GM23338 (cell line): ENCODE results near the gene GUCA1A. TPM values are rescaled to one million over a fixed set of nuclear protein-coding genes. Genes with fewer than 3 reads are reported as not detected.

ENCODE experiments used
- ATAC-seq: fragments of 200-7000 bp; cut with Tn5 transposase; 3 replicates; pipeline ENCODE4 v1.9.1; 2020
- DNase-seq: peaks from one replicate; pipeline ENCODE4 v3.0.0-alpha.2; 2015; ENCODE audit warnings: low spot score
- H2AFZ ChIP-seq: fragments of 200-600 bp; sonication (generic); 2 replicates; pipeline ENCODE4 v1.8.0; 2016; ENCODE audit warnings: antibody characterized with exemption, mild to moderate bottlenecking, moderate library complexity
- H3F3A ChIP-seq: fragments of 200-600 bp; sonication (generic); replicated peaks from 2 replicates; pipeline ENCODE4 v1.8.0; 2017; ENCODE audit warnings: antibody characterized with exemption, mixed run types, low read depth
- H3K27ac ChIP-seq: fragments of 200-600 bp; sonication (generic); 2 replicates; pipeline ENCODE4 v1.6.1; 2016; ENCODE audit warnings: low read depth
- H3K27me3 ChIP-seq: fragments of 200-600 bp; sonication (generic); 2 replicates; pipeline ENCODE4 v1.8.0; 2016; ENCODE audit warnings: mild to moderate bottlenecking, mixed run types, moderate library complexity; ENCODE audit not compliant: insufficient read depth
- H3K36me3 ChIP-seq: fragments of 200-600 bp; sonication (generic); 2 replicates; pipeline ENCODE4 v1.8.0; 2016; ENCODE audit warnings: mild to moderate bottlenecking; ENCODE audit not compliant: insufficient read depth
- H3K4me1 ChIP-seq: fragments of 200-600 bp; sonication (generic); 2 replicates; pipeline ENCODE4 v1.8.0; 2016; ENCODE audit warnings: mild to moderate bottlenecking, moderate library complexity; ENCODE audit not compliant: insufficient read depth
- H3K4me2 ChIP-seq: fragments of 200-600 bp; sonication (generic); 2 replicates; pipeline ENCODE4 v1.7.1; 2017; ENCODE audit warnings: mixed run types
- H3K4me3 ChIP-seq: fragments of 200-600 bp; sonication (generic); 2 replicates; pipeline ENCODE4 v1.6.1; 2016; ENCODE audit warnings: mixed run types
- H3K79me2 ChIP-seq: fragments of 200-600 bp; sonication (generic); replicated peaks from 2 replicates; pipeline ENCODE4 v1.8.0; 2017; ENCODE audit warnings: mild to moderate bottlenecking; ENCODE audit not compliant: insufficient read depth
- H3K9me2 ChIP-seq: fragments of 200-600 bp; sonication (generic); 2 replicates; pipeline ENCODE4 v1.8.0; 2017; ENCODE audit not compliant: insufficient read depth
- H4K20me1 ChIP-seq: fragments of 200-600 bp; sonication (generic); replicated peaks from 2 replicates; pipeline ENCODE4 v1.8.0; 2017; ENCODE audit warnings: mild to moderate bottlenecking; ENCODE audit not compliant: insufficient read depth
- H3K27ac Mint-ChIP-seq: 2 replicates; pipeline ENCODE4 v1.8.0; 2020; ENCODE audit warnings: inconsistent platforms, mild to moderate bottlenecking, moderate library complexity, mixed read lengths
- H3K27me3 Mint-ChIP-seq: 3 replicates; pipeline ENCODE4 v1.8.0; 2022; ENCODE audit warnings: low read depth, mild to moderate bottlenecking, moderate library complexity, mixed read lengths, inconsistent platforms; ENCODE audit not compliant: insufficient read depth, poor library complexity
- H3K36me3 Mint-ChIP-seq: 3 replicates; pipeline ENCODE4 v1.8.0; 2021; ENCODE audit warnings: low read depth, mild to moderate bottlenecking, inconsistent platforms, moderate library complexity, mixed read lengths
- H3K4me1 Mint-ChIP-seq: 3 replicates; pipeline ENCODE4 v1.8.0; 2020; ENCODE audit warnings: mild to moderate bottlenecking, inconsistent platforms, mixed read lengths
- H3K4me3 Mint-ChIP-seq: 3 replicates; pipeline ENCODE4 v1.8.0; 2021; ENCODE audit warnings: moderate library complexity, mild to moderate bottlenecking, inconsistent platforms, mixed read lengths
- H3K9me3 Mint-ChIP-seq: 3 replicates; pipeline ENCODE4 v1.8.0; 2020; ENCODE audit warnings: moderate library complexity, mild to moderate bottlenecking, inconsistent platforms, mixed read lengths
- CREB1 ChIP-seq: fragments of 250-450 bp; sonication (Bioruptor Pico); IDR thresholded peaks from 2 replicates; pipeline ENCODE4 v1.5.0; 2020; ENCODE audit warnings: low read depth, mild to moderate bottlenecking, moderate library complexity
- ETS1 ChIP-seq: IDR thresholded peaks from 2 replicates; pipeline ENCODE4 v1.6.1; 2016; ENCODE audit warnings: antibody characterized with exemption
- EZH2phosphoT487 ChIP-seq: fragments of 200-600 bp; sonication (generic); IDR thresholded peaks from one replicate; pipeline ENCODE4 v1.8.1; 2018; ENCODE audit warnings: antibody characterized with exemption; ENCODE audit not compliant: unreplicated experiment
- JUNB ChIP-seq: IDR thresholded peaks from one replicate; pipeline ENCODE4 v1.6.1; 2016; ENCODE audit warnings: antibody characterized with exemption; ENCODE audit not compliant: unreplicated experiment
- NANOG ChIP-seq: IDR thresholded peaks from 2 replicates; pipeline ENCODE4 v1.6.1; 2016; ENCODE audit warnings: antibody characterized with exemption, borderline replicate concordance
- POLR2AphosphoS5 ChIP-seq: IDR thresholded peaks from 2 replicates; pipeline ENCODE4 v1.6.1; 2016; ENCODE audit warnings: antibody characterized with exemption, low read depth
- REST ChIP-seq: IDR thresholded peaks from one replicate; pipeline ENCODE4 v1.6.1; 2018; ENCODE audit warnings: antibody characterized with exemption; ENCODE audit not compliant: unreplicated experiment
- ZNF114 ChIP-seq: fragments of 250-450 bp; sonication (Bioruptor Pico); IDR thresholded peaks from 2 replicates; pipeline ENCODE4 v1.5.0; 2020; ENCODE audit warnings: mild to moderate bottlenecking, moderate library complexity
- ZNF331 ChIP-seq: fragments of 250-450 bp; sonication (Bioruptor Pico); IDR thresholded peaks from 2 replicates; pipeline ENCODE4 v1.5.0; 2020; ENCODE audit warnings: low read depth, mild to moderate bottlenecking, moderate library complexity
- ZNF462 ChIP-seq: fragments of 250-450 bp; sonication (Bioruptor Pico); IDR thresholded peaks from 2 replicates; pipeline ENCODE4 v1.5.0; 2020; ENCODE audit warnings: mild to moderate bottlenecking, moderate library complexity
- polyA plus RNA-seq: library from polyadenylated mRNA; unstranded; fragments of >200 nt; fragmentation: Nextera tagmentation; extraction: Ambion mirVana; gene quantifications from 2 replicates; pipeline ENCODE4 v1.2.1, GENCODE V29; 2016
- total RNA-seq: library from RNA; depleted of rRNA; stranded (reverse); fragments of >200 nt; shearing (Covaris generic); gene quantifications from 2 replicates; pipeline ENCODE4 v1.2.3, GENCODE V29; 2014

The GUCA1A gene
- total and polyA plus RNA-seq, 2 experiments from 2014 or later: 5.2 to 10.6 TPM

- H3F3A ChIP-seq: no peaks in the 10 kb centered on the region; the same call in 1 of the 2 replicates
- H3K79me2 ChIP-seq: no peaks in the 10 kb centered on the region
- Mint-ChIP-seq H3K27me3 (peaks cover 12% of the 10 kb centered on the region), H3K4me1 (peaks cover 24% of the 10 kb centered on the region), H3K36me3 (no peaks in the 10 kb centered on the region), H3K4me3 (no peak overlapping the region), H3K27ac (no peak overlapping the region), H3K9me3 (no peaks in the 10 kb centered on the region)
- no peaks in the 10 kb centered on the region for H4K20me1 ChIP-seq
- H3K4me2 ChIP-seq: no peak overlapping the region
- no peak overlapping the region for H3K27ac ChIP-seq
- no peak for TF ChIP-seq NANOG
- no peak for DNase-seq
- no peak overlapping the region for H2AFZ ChIP-seq
- H3K9me2 ChIP-seq: no peaks in the 10 kb centered on the region
- ATAC-seq: no peak
- H3K4me3 ChIP-seq: no peak overlapping the region
- H3K27me3 ChIP-seq: no peaks in the 10 kb centered on the region
- H3K36me3 ChIP-seq: no peaks in the 10 kb centered on the region
- H3K4me1 ChIP-seq: peaks cover 15% of the 10 kb centered on the region
These were observed 19.2 kb upstream of the GUCA1A start for GRCh38 chr6:42153921-42154320.

- Histone ChIP-seq H3K36me3 (no peaks in the 10 kb centered on the region), H3F3A (no peaks in the 10 kb centered on the region; the same call in 1 of the 2 replicates), H3K27me3 (no peaks in the 10 kb centered on the region), H4K20me1 (no peaks in the 10 kb centered on the region), H3K4me2 (no peak overlapping the region), H3K79me2 (no peaks in the 10 kb centered on the region), H3K4me1 (peaks cover 15% of the 10 kb centered on the region), H2AFZ (no peak overlapping the region), H3K27ac (no peak overlapping the region), H3K4me3 (no peak overlapping the region), H3K9me2 (no peaks in the 10 kb centered on the region)
- Mint-ChIP-seq H3K36me3 (no peaks in the 10 kb centered on the region), H3K27ac (no peak overlapping the region), H3K27me3 (peaks cover 11% of the 10 kb centered on the region), H3K4me1 (peaks cover 24% of the 10 kb centered on the region), H3K4me3 (no peak overlapping the region), H3K9me3 (no peaks in the 10 kb centered on the region)
- ATAC-seq (no peak), DNase-seq (no peak)
- TF ChIP-seq ZNF331: no peak
- TF ChIP-seq JUNB: no peak
- TF ChIP-seq ZNF114 (CRISPR knock-in tag): no peak
- TF ChIP-seq CREB1: no peak
- TF ChIP-seq EZH2phosphoT487: no peak
- no peak for TF ChIP-seq POLR2AphosphoS5
- no peak for TF ChIP-seq ZNF462 (CRISPR knock-in tag)
- TF ChIP-seq ETS1: no peak
- TF ChIP-seq REST: no peak
These were observed 18.5 kb upstream of the GUCA1A start for GRCh38 chr6:42154461-42155209.
